SK-N-SH (cell line): Measurements from ENCODE around the gene OTOG. TPM values are rescaled to one million over a fixed set of nuclear protein-coding genes. Genes with fewer than 3 reads are reported as not detected.

ENCODE experiments used
- CTCF ChIA-PET: fragments of 300-600, 350-600 bp; formaldehyde crosslinking; extraction: SDS; loops from one replicate; lab custom pipeline; 2021; lab: Yijun Ruan, JAX
- POLR2A ChIA-PET: fragments of 350-600 bp; sonication (Branson Sonifier 250); formaldehyde crosslinking; extraction: SDS; loops from one replicate; lab custom pipeline; 2020; ENCODE audit warnings: antibody characterized with exemption, inconsistent platforms; lab: Yijun Ruan, JAX
- DNase-seq: peaks from one replicate; pipeline ENCODE4 v3.0.0; 2012
- H2AFZ ChIP-seq: fragments of 200-600 bp; sonication (generic); 2 replicates; pipeline ENCODE4 v1.8.1; 2016; ENCODE audit warnings: antibody characterized with exemption, mild to moderate bottlenecking, low read depth
- H3F3A ChIP-seq: fragments of 200-600 bp; sonication (generic); replicated peaks from 2 replicates; pipeline ENCODE3; 2016; ENCODE audit warnings: antibody characterized with exemption, mild to moderate bottlenecking; ENCODE audit not compliant: insufficient read depth
- H3K27ac ChIP-seq, 2 experiments: fragments of 200-500 bp in 1 of 2; fragments of 200-600 bp in 1 of 2; sonication (Bioruptor generic) in 1 of 2; sonication (generic), shearing (Covaris generic) in 1 of 2; 2 replicates each; pipeline versions ENCODE4 v1.5.1 to v1.6.1; 2014 to 2016; ENCODE audit warnings: low read depth in 2 of 2, inconsistent platforms in 1 of 2, low read length in 1 of 2, mild to moderate bottlenecking in 1 of 2, mixed read lengths in 1 of 2
- H3K27me3 ChIP-seq: fragments of 200-600 bp; sonication (generic), shearing (Covaris generic); 2 replicates; pipeline ENCODE4 v1.6.1; 2016; ENCODE audit warnings: mixed run types; ENCODE audit not compliant: insufficient read depth
- H3K36me3 ChIP-seq, 2 experiments: fragments of 200-500 bp in 1 of 2; fragments of 200-600 bp in 1 of 2; sonication (Bioruptor generic) in 1 of 2; sonication (generic) in 1 of 2; replicated peaks in 1 of 2; 2 replicates each; pipeline versions ENCODE3 to v1.5.1; 2014 to 2016; ENCODE audit warnings: low read length in 1 of 2, mild to moderate bottlenecking in 1 of 2; ENCODE audit not compliant: insufficient read depth in 2 of 2, control insufficient read depth in 1 of 2
- H3K4me1 ChIP-seq, 2 experiments: fragments of 200-500 bp in 1 of 2; fragments of 200-600 bp in 1 of 2; sonication (Bioruptor generic) in 1 of 2; sonication (generic), shearing (Covaris generic) in 1 of 2; 2 replicates each; pipeline versions ENCODE4 v1.5.1 to v1.6.1; 2014 to 2016; ENCODE audit warnings: low read depth in 1 of 2, low read length in 1 of 2, mixed run types in 1 of 2; ENCODE audit not compliant: insufficient read depth in 2 of 2, control insufficient read depth in 1 of 2
- H3K4me2 ChIP-seq: fragments of 200-600 bp; sonication (generic), shearing (Covaris generic); 2 replicates; pipeline ENCODE4 v1.6.1; 2017; ENCODE audit warnings: mixed run types
- H3K4me3 ChIP-seq, 2 experiments: fragments of 200-500 bp in 1 of 2; fragments of 200-600 bp in 1 of 2; sonication (Bioruptor generic) in 1 of 2; sonication (generic), shearing (Covaris generic) in 1 of 2; 2 replicates each; pipeline versions ENCODE4 v1.5.1 to v1.8.1; 2014 to 2016; ENCODE audit warnings: low read depth in 2 of 2, inconsistent platforms in 1 of 2, low read length in 1 of 2, mild to moderate bottlenecking in 1 of 2, mixed read lengths in 1 of 2, moderate library complexity in 1 of 2
- H3K79me2 ChIP-seq: fragments of 200-600 bp; sonication (generic); 2 replicates; pipeline ENCODE4 v1.8.1; 2017; ENCODE audit warnings: mild to moderate bottlenecking; ENCODE audit not compliant: insufficient read depth
- H3K9ac ChIP-seq: fragments of 200-600 bp; sonication (generic); 2 replicates; pipeline ENCODE4 v1.6.1; 2017; ENCODE audit warnings: mixed run types
- H3K9me2 ChIP-seq: fragments of 200-600 bp; sonication (generic); 2 replicates; pipeline ENCODE4 v1.6.1; 2017; ENCODE audit warnings: mixed run types
- H3K9me3 ChIP-seq: fragments of 200-600 bp; sonication (generic); 2 replicates; pipeline ENCODE4 v1.6.1; 2017; ENCODE audit warnings: mixed run types, mild to moderate bottlenecking, moderate library complexity
- H4K20me1 ChIP-seq: fragments of 200-600 bp; sonication (generic); 2 replicates; pipeline ENCODE4 v1.6.1; 2017; ENCODE audit warnings: mild to moderate bottlenecking, mixed run types; ENCODE audit not compliant: insufficient read depth
- CHD2 ChIP-seq: fragments of 150-350 bp; IDR thresholded peaks from 2 replicates; pipeline ENCODE4 v1.6.1; 2018; ENCODE audit warnings: low read length; ENCODE audit not compliant: partially characterized antibody
- EP300 ChIP-seq, 2 experiments: IDR thresholded peaks; 2 replicates each; pipeline versions ENCODE4 v1.4.0 to v1.6.1; 2012; ENCODE audit warnings: borderline replicate concordance in 1 of 2, low read depth in 1 of 2, low read length in 1 of 2
- EZH2phosphoT487 ChIP-seq: fragments of 200-600 bp; sonication (generic); IDR thresholded peaks from 2 replicates; pipeline ENCODE4 v1.6.1; 2017; ENCODE audit warnings: low read depth, mixed run types, mild to moderate bottlenecking, antibody characterized with exemption, moderate library complexity, borderline replicate concordance
- FOSL2 ChIP-seq: IDR thresholded peaks from 2 replicates; pipeline ENCODE4 v1.4.0; 2012; ENCODE audit warnings: low read depth, mild to moderate bottlenecking, moderate library complexity, borderline replicate concordance
- POLR2AphosphoS5 ChIP-seq: IDR thresholded peaks from 2 replicates; pipeline ENCODE4 v1.6.1; 2012; ENCODE audit warnings: low read depth, low read length
- RCOR1 ChIP-seq: fragments of 150-350 bp; IDR thresholded peaks from 2 replicates; pipeline ENCODE4 v1.6.1; 2017; ENCODE audit warnings: antibody characterized with exemption, low read length
- RFX5 ChIP-seq: IDR thresholded peaks from 2 replicates; pipeline ENCODE4 v1.6.1; 2012; ENCODE audit warnings: mild to moderate bottlenecking, improper control_type of control experiment, low read length
- RXRA ChIP-seq: IDR thresholded peaks from 2 replicates; pipeline ENCODE4 v1.4.0; 2012; ENCODE audit warnings: low read depth, mild to moderate bottlenecking, borderline replicate concordance
- TAF1 ChIP-seq: IDR thresholded peaks from 2 replicates; pipeline ENCODE4 v1.6.1; 2012; ENCODE audit warnings: low read depth, mild to moderate bottlenecking, low read length, moderate library complexity, borderline replicate concordance
- TCF12 ChIP-seq: IDR thresholded peaks from 2 replicates; pipeline ENCODE4 v1.4.0; 2012
- USF2 ChIP-seq: fragments of 150-350 bp; IDR thresholded peaks from 2 replicates; pipeline ENCODE4 v1.6.1; 2017; ENCODE audit warnings: antibody characterized with exemption, low read length, low read depth, borderline replicate concordance
- ZBTB33 ChIP-seq: IDR thresholded peaks from 2 replicates; pipeline ENCODE4 v1.4.0; 2012; ENCODE audit warnings: low read depth, borderline replicate concordance
- WGBS: methylation state at CpG from one replicate; pipeline ENCODE4 v1.1.6; 2017; ENCODE audit warnings: low lambda C conversion rate; 5-methylcytosine and 5-hydroxymethylcytosine counted together
- polyA plus RNA-seq, 3 experiments: library from polyadenylated mRNA; depleted of rRNA; stranded (reverse); fragments of >200 nt; gene quantifications; 2 replicates each; pipeline ENCODE4 v1.2.3, GENCODE V29; 2012
- TF ChIP-seq, protein P1 (sequence below): fragments of 200-600 bp; sonication (generic); IDR thresholded peaks from 2 replicates; pipeline ENCODE4 v1.6.1; 2017; ENCODE audit warnings: antibody characterized with exemption, mild to moderate bottlenecking, moderate library complexity
- TF ChIP-seq, protein P2 (sequence below): IDR thresholded peaks from 2 replicates; pipeline ENCODE4 v1.4.0; 2012; ENCODE audit warnings: low read depth, borderline replicate concordance
- TF ChIP-seq, protein P3 (sequence below): IDR thresholded peaks from 2 replicates; pipeline ENCODE4; 2012

OTOG gene
- polyA plus RNA-seq, 1 of the 3 experiments (the other 2 are of a cell fraction) = not detected

GRCh38 chr11:17634776-17635550, 87.9 kb downstream of the OTOG start:
- WGBS = 73% methylated on average over 17 of the region's 25 CpGs
- Histone ChIP-seq H3K9ac (no peak overlapping the region), H3K4me2 (no peak overlapping the region), H3K27me3 (no peaks in the 10 kb centered on the region), H4K20me1 (no peaks in the 10 kb centered on the region), H3K9me3 (no peaks in the 10 kb centered on the region), H2AFZ (no peak overlapping the region), H3F3A (no peaks in the 10 kb centered on the region), H3K4me1 (no peaks in the 10 kb centered on the region), H3K4me3 (no peak overlapping the region), H3K27ac (no peak overlapping the region), H3K79me2 (no peaks in the 10 kb centered on the region), H3K9me2 (no peaks in the 10 kb centered on the region), H3K36me3 (no peaks in the 10 kb centered on the region)
- POLR2A ChIA-PET = no interaction called here
- CTCF ChIA-PET = interaction anchor here (0.7 to 2.0 kb wide), 4 partner anchors 11 to 343 kb away, joined by 3 to 7 read pairs (median 4); no protein-coding TSS in a partner anchor
- TF ChIP-seq CHD2 = no peak
- TF ChIP-seq, protein P1, sequence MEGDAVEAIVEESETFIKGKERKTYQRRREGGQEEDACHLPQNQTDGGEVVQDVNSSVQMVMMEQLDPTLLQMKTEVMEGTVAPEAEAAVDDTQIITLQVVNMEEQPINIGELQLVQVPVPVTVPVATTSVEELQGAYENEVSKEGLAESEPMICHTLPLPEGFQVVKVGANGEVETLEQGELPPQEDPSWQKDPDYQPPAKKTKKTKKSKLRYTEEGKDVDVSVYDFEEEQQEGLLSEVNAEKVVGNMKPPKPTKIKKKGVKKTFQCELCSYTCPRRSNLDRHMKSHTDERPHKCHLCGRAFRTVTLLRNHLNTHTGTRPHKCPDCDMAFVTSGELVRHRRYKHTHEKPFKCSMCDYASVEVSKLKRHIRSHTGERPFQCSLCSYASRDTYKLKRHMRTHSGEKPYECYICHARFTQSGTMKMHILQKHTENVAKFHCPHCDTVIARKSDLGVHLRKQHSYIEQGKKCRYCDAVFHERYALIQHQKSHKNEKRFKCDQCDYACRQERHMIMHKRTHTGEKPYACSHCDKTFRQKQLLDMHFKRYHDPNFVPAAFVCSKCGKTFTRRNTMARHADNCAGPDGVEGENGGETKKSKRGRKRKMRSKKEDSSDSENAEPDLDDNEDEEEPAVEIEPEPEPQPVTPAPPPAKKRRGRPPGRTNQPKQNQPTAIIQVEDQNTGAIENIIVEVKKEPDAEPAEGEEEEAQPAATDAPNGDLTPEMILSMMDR = no peak
- no peak for TF ChIP-seq RCOR1
- no peak for TF ChIP-seq TAF1
- TF ChIP-seq, protein P2, sequence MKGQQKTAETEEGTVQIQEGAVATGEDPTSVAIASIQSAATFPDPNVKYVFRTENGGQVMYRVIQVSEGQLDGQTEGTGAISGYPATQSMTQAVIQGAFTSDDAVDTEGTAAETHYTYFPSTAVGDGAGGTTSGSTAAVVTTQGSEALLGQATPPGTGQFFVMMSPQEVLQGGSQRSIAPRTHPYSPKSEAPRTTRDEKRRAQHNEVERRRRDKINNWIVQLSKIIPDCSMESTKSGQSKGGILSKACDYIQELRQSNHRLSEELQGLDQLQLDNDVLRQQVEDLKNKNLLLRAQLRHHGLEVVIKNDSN = no peak
- TF ChIP-seq POLR2AphosphoS5 = no peak
- no peak for TF ChIP-seq RFX5
- no peak for TF ChIP-seq EP300 (IDR thresholded peaks at IDR 0.05; ENCODE audit: borderline replicate concordance in 1 of 2, low read depth in 1 of 2, low read length in 1 of 2)
- no peak for TF ChIP-seq ZBTB33
- no peak for TF ChIP-seq TCF12
- TF ChIP-seq, protein P3, sequence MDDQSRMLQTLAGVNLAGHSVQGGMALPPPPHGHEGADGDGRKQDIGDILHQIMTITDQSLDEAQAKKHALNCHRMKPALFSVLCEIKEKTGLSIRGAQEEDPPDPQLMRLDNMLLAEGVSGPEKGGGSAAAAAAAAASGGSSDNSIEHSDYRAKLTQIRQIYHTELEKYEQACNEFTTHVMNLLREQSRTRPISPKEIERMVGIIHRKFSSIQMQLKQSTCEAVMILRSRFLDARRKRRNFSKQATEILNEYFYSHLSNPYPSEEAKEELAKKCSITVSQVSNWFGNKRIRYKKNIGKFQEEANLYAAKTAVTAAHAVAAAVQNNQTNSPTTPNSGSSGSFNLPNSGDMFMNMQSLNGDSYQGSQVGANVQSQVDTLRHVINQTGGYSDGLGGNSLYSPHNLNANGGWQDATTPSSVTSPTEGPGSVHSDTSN = no peak
- TF ChIP-seq FOSL2 = no peak
- no peak for TF ChIP-seq USF2
- no peak for TF ChIP-seq RXRA
- TF ChIP-seq EZH2phosphoT487 = no peak
- DNase-seq = peak; percentile 20
